ENCODE data around the gene ERC1.

The ERC1 gene

GRCh38 chr12:1324910-1325309 is 333.9 kb downstream of the ERC1 start:
- TF ChIP-seq CTCF (IDR thresholded peaks at IDR 0.05; ENCODE audit: poor library complexity, severe bottlenecking), result no peak
- no peak for ATAC-seq (ENCODE audit: low read depth)
- H3K36me3 ChIP-seq (ENCODE audit: low read depth), result peaks cover 4% of the 10 kb centered on the region; the same call in 1 of the 2 replicates
- no peak for DNase-seq (ENCODE audit: low spot score)
- H3K27me3 ChIP-seq (ENCODE audit: insufficient read depth, poor library complexity, severe bottlenecking), result no peaks in the 10 kb centered on the region
- no peaks in the 10 kb centered on the region for H3K4me1 ChIP-seq (ENCODE audit: insufficient read depth, poor library complexity, severe bottlenecking)
- H3K4me3 ChIP-seq (ENCODE audit: severe bottlenecking), result no peak overlapping the region
- no peak overlapping the region for H3K27ac ChIP-seq (ENCODE audit: poor library complexity, severe bottlenecking)
- H3K9me3 ChIP-seq (ENCODE audit: severe bottlenecking), result peaks cover 2% of the 10 kb centered on the region

DNA sequence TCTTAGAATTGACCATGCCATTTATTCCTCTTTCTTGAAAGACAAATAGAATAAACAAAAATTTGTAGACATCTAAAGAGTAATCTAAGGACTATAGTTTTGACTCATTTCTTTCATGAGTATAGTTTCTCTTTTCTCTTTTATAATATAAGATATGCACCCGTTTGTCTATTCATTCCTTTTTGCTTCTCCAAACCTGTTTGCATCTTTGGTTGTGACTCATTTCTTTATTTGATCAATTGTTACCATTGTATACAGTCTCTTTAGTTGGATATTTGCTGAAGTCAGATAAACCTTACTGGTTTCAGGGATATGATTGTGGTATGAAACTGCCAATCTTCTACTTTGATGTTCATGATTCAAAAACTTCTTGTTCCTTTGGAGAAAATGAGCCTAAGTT is 334.6 kb downstream of the ERC1 start:
- Histone ChIP-seq H3K4me1 (ENCODE audit: insufficient read depth, poor library complexity, severe bottlenecking) (peaks cover 2% of the 10 kb centered on the region), H3K27ac (ENCODE audit: poor library complexity, severe bottlenecking) (no peak overlapping the region), H3K27me3 (ENCODE audit: insufficient read depth, poor library complexity, severe bottlenecking) (no peaks in the 10 kb centered on the region), H3K36me3 (ENCODE audit: low read depth) (peaks cover 4% of the 10 kb centered on the region; the same call in 1 of the 2 replicates), H3K9me3 (ENCODE audit: severe bottlenecking) (peaks cover 2% of the 10 kb centered on the region), H3K4me3 (ENCODE audit: severe bottlenecking) (no peak overlapping the region)
- no peak for ATAC-seq (ENCODE audit: low read depth)
- no peak for TF ChIP-seq CTCF (IDR thresholded peaks at IDR 0.05; ENCODE audit: poor library complexity, severe bottlenecking)
- no peak for DNase-seq (ENCODE audit: low spot score)

DNA sequence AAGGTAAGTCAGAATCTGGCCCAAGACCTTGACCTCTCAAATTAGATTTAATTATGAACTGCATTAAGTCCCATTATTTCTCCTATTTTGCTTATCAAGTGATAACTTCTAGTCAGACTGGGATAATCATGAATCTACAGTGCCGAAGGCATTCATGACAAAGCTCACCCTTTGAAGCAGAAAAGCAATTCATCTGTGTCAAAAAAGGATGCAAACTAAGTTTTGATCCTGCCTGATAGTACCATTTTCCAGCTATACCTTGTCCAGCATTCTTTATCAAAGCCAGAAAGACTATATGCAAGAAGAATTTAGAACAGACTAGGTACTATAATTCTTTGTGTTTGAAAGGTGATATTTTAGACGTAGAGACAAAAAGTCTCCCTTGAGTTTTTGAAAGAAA is 335.2 kb downstream of the ERC1 start:
- H3K27me3 ChIP-seq (ENCODE audit: insufficient read depth, poor library complexity, severe bottlenecking), result no peaks in the 10 kb centered on the region
- H3K4me3 ChIP-seq (ENCODE audit: severe bottlenecking), result no peak overlapping the region
- H3K9me3 ChIP-seq (ENCODE audit: severe bottlenecking), result peaks cover 2% of the 10 kb centered on the region
- DNase-seq (ENCODE audit: low spot score) (no peak), ATAC-seq (ENCODE audit: low read depth) (no peak)
- peaks cover 7% of the 10 kb centered on the region for H3K4me1 ChIP-seq (ENCODE audit: insufficient read depth, poor library complexity, severe bottlenecking)
- H3K36me3 ChIP-seq (ENCODE audit: low read depth), result peaks cover 7% of the 10 kb centered on the region
- H3K27ac ChIP-seq (ENCODE audit: poor library complexity, severe bottlenecking), result no peak overlapping the region
- no peak for TF ChIP-seq CTCF (IDR thresholded peaks at IDR 0.05; ENCODE audit: poor library complexity, severe bottlenecking)

DNA sequence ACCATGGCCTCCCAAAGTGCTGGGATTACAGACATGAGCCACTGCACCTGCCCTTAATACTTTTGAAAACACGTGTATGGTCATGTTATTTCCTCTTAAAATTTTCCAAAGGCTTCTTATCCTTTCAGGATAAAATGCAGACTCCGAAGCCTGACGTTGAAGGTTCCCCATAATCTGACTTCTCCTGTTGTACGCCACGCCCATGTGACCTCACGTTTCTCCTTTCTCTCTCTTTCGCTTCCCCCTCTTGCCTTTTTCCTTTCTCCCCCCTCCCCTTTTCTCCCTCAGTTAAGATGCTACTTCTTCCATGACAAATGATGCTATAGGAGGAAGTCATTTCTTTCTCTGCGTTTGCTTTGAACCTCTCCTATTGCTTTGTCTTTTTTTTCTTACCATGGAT is 337.4 kb downstream of the ERC1 start:
- H3K4me3 ChIP-seq (ENCODE audit: severe bottlenecking), result no peak overlapping the region
- no peaks in the 10 kb centered on the region for H3K27me3 ChIP-seq (ENCODE audit: insufficient read depth, poor library complexity, severe bottlenecking)
- peaks cover 16% of the 10 kb centered on the region for H3K4me1 ChIP-seq (ENCODE audit: insufficient read depth, poor library complexity, severe bottlenecking)
- H3K9me3 ChIP-seq (ENCODE audit: severe bottlenecking), result peaks cover 2% of the 10 kb centered on the region
- no peak overlapping the region for H3K27ac ChIP-seq (ENCODE audit: poor library complexity, severe bottlenecking)
- ATAC-seq (ENCODE audit: low read depth) (no peak), DNase-seq (ENCODE audit: low spot score) (no peak)
- H3K36me3 ChIP-seq (ENCODE audit: low read depth), result peaks cover 7% of the 10 kb centered on the region
- no peak for TF ChIP-seq CTCF (IDR thresholded peaks at IDR 0.05; ENCODE audit: poor library complexity, severe bottlenecking)

- Histone ChIP-seq H3K27ac (ENCODE audit: poor library complexity, severe bottlenecking) (no peak overlapping the region), H3K4me1 (ENCODE audit: insufficient read depth, poor library complexity, severe bottlenecking) (peaks cover 16% of the 10 kb centered on the region), H3K4me3 (ENCODE audit: severe bottlenecking) (no peak overlapping the region), H3K27me3 (ENCODE audit: insufficient read depth, poor library complexity, severe bottlenecking) (no peaks in the 10 kb centered on the region), H3K36me3 (ENCODE audit: low read depth) (peaks cover 3% of the 10 kb centered on the region; the same call in 1 of the 2 replicates), H3K9me3 (ENCODE audit: severe bottlenecking) (no peaks in the 10 kb centered on the region)
- DNase-seq (ENCODE audit: low spot score) (no peak), ATAC-seq (ENCODE audit: low read depth) (no peak)
- TF ChIP-seq CTCF (IDR thresholded peaks at IDR 0.05; ENCODE audit: poor library complexity, severe bottlenecking), result no peak
These were observed 338.9 kb downstream of the ERC1 start for GRCh38 chr12:1329784-1330476.

Data from RWPE2 (cell line).